Chondrocyte (in vitro differentiated cells): ENCODE results near the gene LPIN1. TPM values are rescaled to one million over a fixed set of nuclear protein-coding genes. Genes with fewer than 3 reads are reported as not detected.

Experiments
- DNase-seq: peaks from one replicate; pipeline ENCODE4 v3.0.0; 2021; ENCODE audit warnings: mixed read lengths, low spot score
- H3K27ac Mint-ChIP-seq: one replicate; pipeline ENCODE4 v1.8.0; 2021; ENCODE audit warnings: mild to moderate bottlenecking, moderate library complexity, mixed read lengths; ENCODE audit not compliant: unreplicated experiment
- H3K27me3 Mint-ChIP-seq: 2 replicates; pipeline ENCODE4 v1.8.0; 2021; ENCODE audit warnings: low read depth, mixed read lengths
- H3K36me3 Mint-ChIP-seq: 2 replicates; pipeline ENCODE4 v1.8.0; 2021; ENCODE audit warnings: low read depth, mixed read lengths
- H3K4me1 Mint-ChIP-seq: 2 replicates; pipeline ENCODE4 v1.8.0; 2021; ENCODE audit warnings: low read depth, mild to moderate bottlenecking, mixed read lengths
- H3K4me3 Mint-ChIP-seq: one replicate; pipeline ENCODE4 v1.8.0; 2021; ENCODE audit warnings: mild to moderate bottlenecking, moderate library complexity, mixed read lengths; ENCODE audit not compliant: unreplicated experiment
- H3K9me3 Mint-ChIP-seq: 2 replicates; pipeline ENCODE4 v1.8.0; 2021; ENCODE audit warnings: low read depth, mixed read lengths
- total RNA-seq: library from RNA; stranded (reverse); gene quantifications from 3 replicates; pipeline ENCODE4 v1.2.1, GENCODE V29; 2021
- TF ChIP-seq, protein P1 (sequence below): fragments of 200-600 bp; sonication (generic); IDR thresholded peaks from 2 replicates; pipeline ENCODE4 v1.5.0; 2021; ENCODE audit warnings: antibody characterized with exemption, mild to moderate bottlenecking, moderate library complexity

Gene LPIN1
- total RNA-seq, 1 donor from 2014 or later = 17.5 TPM

DNA sequence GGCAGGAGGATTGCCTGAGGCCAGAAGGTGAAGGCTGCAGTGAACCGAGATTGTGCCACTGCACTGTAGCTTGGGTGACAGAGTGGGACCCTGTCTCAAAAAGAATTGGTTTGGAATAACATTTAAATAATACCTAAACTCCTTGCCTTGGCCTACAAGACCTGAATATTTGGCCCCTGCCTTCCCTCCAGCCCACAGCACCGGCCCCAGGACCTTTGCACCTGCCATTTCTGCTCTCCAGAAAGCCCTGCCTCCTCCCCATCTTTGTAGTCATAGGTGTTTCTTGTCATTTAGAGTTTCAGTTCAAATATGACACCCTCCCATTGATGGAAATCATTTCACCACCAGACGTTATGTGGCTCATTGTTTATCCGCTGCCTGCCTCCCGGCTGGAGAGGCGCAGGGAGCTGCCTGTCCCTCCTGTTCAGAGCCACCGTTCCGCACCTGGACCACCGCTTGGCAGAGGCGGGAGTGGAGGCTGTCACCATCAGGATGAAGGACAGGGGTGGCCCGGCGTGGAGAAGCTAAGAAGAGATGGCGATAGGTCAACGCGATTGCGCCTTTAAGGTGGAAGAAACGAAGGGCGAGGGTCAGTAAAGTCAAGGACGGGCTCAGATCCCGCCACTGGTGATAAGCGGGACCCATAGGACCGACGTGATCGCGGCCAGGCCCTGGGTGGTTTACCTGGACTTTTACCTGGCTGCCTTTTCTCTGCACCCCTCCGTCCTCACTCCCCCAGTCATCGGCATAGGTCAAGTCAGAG, 638 bp upstream of the LPIN1 start:
- Mint-ChIP-seq H3K9me3 (no peaks in the 10 kb centered on the region), H3K27me3 (no peaks in the 10 kb centered on the region), H3K27ac (no peak overlapping the region), H3K4me3 (peak overlapping the region; percentile 49), H3K36me3 (no peaks in the 10 kb centered on the region), H3K4me1 (peaks cover 43% of the 10 kb centered on the region)
- no peak for DNase-seq
- TF ChIP-seq, protein P1, sequence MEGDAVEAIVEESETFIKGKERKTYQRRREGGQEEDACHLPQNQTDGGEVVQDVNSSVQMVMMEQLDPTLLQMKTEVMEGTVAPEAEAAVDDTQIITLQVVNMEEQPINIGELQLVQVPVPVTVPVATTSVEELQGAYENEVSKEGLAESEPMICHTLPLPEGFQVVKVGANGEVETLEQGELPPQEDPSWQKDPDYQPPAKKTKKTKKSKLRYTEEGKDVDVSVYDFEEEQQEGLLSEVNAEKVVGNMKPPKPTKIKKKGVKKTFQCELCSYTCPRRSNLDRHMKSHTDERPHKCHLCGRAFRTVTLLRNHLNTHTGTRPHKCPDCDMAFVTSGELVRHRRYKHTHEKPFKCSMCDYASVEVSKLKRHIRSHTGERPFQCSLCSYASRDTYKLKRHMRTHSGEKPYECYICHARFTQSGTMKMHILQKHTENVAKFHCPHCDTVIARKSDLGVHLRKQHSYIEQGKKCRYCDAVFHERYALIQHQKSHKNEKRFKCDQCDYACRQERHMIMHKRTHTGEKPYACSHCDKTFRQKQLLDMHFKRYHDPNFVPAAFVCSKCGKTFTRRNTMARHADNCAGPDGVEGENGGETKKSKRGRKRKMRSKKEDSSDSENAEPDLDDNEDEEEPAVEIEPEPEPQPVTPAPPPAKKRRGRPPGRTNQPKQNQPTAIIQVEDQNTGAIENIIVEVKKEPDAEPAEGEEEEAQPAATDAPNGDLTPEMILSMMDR = no peak

DNA sequence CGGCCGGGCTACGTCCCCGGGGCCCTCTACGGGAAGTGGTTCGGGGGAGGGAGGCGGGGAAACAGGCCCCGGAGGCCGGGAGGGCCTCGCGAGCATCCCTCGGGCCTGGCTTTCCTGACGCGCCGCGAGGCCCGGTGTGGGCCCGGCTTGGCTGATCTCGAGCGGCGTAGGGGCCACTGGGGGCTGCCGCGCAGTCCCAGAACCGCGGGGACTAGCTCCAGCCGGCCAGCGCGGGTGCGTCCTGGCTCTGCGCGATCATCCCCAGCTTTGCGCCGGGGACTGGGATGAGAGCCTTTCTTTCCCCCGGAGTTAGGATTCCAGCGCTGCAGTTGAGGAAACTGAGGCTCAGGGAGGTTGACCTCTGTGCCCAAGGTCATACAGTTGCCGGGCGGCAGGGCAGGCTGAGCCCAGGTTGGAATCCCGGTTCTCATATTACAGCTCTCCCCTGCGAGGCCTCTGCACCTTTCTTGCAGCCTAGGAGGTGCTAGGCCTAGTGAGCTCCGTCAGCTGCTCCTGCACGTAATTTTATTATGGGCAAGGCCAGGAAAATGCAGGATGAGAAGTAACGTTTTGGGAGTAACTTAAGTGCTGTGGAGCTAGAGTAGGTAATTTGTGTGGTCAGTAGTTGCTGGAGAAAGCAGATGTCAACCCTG, 501 bp downstream of the LPIN1 start:
- TF ChIP-seq, protein P1 = peak; percentile 14
- H3K27me3 Mint-ChIP-seq = no peaks in the 10 kb centered on the region
- H3K9me3 Mint-ChIP-seq = no peaks in the 10 kb centered on the region
- H3K36me3 Mint-ChIP-seq = no peaks in the 10 kb centered on the region
- peak overlapping the region; percentile 69 for H3K4me3 Mint-ChIP-seq
- H3K27ac Mint-ChIP-seq = peak overlapping the region; percentile 75
- H3K4me1 Mint-ChIP-seq = peaks cover 49% of the 10 kb centered on the region
- no peak for DNase-seq

- H3K9me3 Mint-ChIP-seq = no peaks in the 10 kb centered on the region
- TF ChIP-seq, protein P1 = no peak
- no peaks in the 10 kb centered on the region for H3K27me3 Mint-ChIP-seq
- DNase-seq = no peak
- H3K36me3 Mint-ChIP-seq = no peaks in the 10 kb centered on the region
- H3K27ac Mint-ChIP-seq = no peak overlapping the region
- H3K4me3 Mint-ChIP-seq = peak overlapping the region; percentile 69
- H3K4me1 Mint-ChIP-seq = peaks cover 51% of the 10 kb centered on the region
These were observed 1.8 kb downstream of the LPIN1 start for GRCh38 chr2:11748018-11748860.

GRCh38 chr2:11748861-11749645, 2.6 kb downstream of the LPIN1 start:
- H3K9me3 Mint-ChIP-seq = no peaks in the 10 kb centered on the region
- DNase-seq = no peak
- peaks cover 55% of the 10 kb centered on the region for H3K4me1 Mint-ChIP-seq
- H3K27me3 Mint-ChIP-seq = no peaks in the 10 kb centered on the region
- TF ChIP-seq, protein P1 = no peak
- no peaks in the 10 kb centered on the region for H3K36me3 Mint-ChIP-seq
- H3K27ac Mint-ChIP-seq = no peak overlapping the region
- no peak overlapping the region for H3K4me3 Mint-ChIP-seq
